Breast epithelium (tissue), 3 donors: ENCODE data around the gene SMAD6.

Experiments
- CTCF ChIP-seq, 3 donors: fragments of 450-650 bp; IDR thresholded peaks; one replicate each; pipeline ENCODE4 v1.5.1; 2016 to 2017; ENCODE audit warnings: antibody characterized with exemption in 3 of 3, mild to moderate bottlenecking in 3 of 3, moderate library complexity in 3 of 3
- POLR2A ChIP-seq: fragments of 450-650 bp; IDR thresholded peaks from one replicate; pipeline ENCODE4 v1.6.1; 2016; ENCODE audit warnings: antibody characterized with exemption, mild to moderate bottlenecking, moderate library complexity

GRCh38 chr15:66663664-66664063, 38.4 kb upstream of the SMAD6 start:
- TF ChIP-seq CTCF (IDR thresholded peaks at IDR 0.05) (no peak), POLR2A (no peak)
